Effector memory CD4-positive, alpha-beta T cell (primary cell): ENCODE measurements around the gene CHST11.
"Not testable (repeated sequence)": the region's sequence is repeated elsewhere in the genome, so short reads cannot be mapped to it uniquely, and the experiment has no call there.

Experiments
- DNase-seq, 3 donors: peaks; one replicate each; pipeline ENCODE4 v3.0.0-alpha.2; 2020
- H3K27ac ChIP-seq: 2 replicates; pipeline ENCODE4 v1.7.0; 2013; ENCODE audit warnings: mild to moderate bottlenecking, low read length, moderate library complexity; ENCODE audit not compliant: insufficient read depth, poor library complexity, severe bottlenecking
- H3K27me3 ChIP-seq: replicated peaks from 2 replicates; pipeline ENCODE4 v1.7.0; 2013; ENCODE audit warnings: mild to moderate bottlenecking, low read length; ENCODE audit not compliant: insufficient read depth, control insufficient read depth, poor library complexity, severe bottlenecking
- H3K36me3 ChIP-seq: 2 replicates; pipeline ENCODE4 v1.7.0; 2013; ENCODE audit warnings: mild to moderate bottlenecking, low read length, moderate library complexity; ENCODE audit not compliant: control insufficient read depth, insufficient read depth
- H3K4me1 ChIP-seq: 2 replicates; pipeline ENCODE4 v1.7.0; 2013; ENCODE audit warnings: low read length, mild to moderate bottlenecking; ENCODE audit not compliant: control insufficient read depth, insufficient read depth, poor library complexity, severe bottlenecking
- H3K4me3 ChIP-seq: 2 replicates; pipeline ENCODE4 v1.7.0; 2013; ENCODE audit warnings: low read length, low read depth, mild to moderate bottlenecking; ENCODE audit not compliant: insufficient read depth, poor library complexity, severe bottlenecking
- H3K9me3 ChIP-seq: 2 replicates; pipeline ENCODE4 v1.7.0; 2013; ENCODE audit warnings: mild to moderate bottlenecking, low read length, moderate library complexity; ENCODE audit not compliant: control insufficient read depth

Gene CHST11

DNA sequence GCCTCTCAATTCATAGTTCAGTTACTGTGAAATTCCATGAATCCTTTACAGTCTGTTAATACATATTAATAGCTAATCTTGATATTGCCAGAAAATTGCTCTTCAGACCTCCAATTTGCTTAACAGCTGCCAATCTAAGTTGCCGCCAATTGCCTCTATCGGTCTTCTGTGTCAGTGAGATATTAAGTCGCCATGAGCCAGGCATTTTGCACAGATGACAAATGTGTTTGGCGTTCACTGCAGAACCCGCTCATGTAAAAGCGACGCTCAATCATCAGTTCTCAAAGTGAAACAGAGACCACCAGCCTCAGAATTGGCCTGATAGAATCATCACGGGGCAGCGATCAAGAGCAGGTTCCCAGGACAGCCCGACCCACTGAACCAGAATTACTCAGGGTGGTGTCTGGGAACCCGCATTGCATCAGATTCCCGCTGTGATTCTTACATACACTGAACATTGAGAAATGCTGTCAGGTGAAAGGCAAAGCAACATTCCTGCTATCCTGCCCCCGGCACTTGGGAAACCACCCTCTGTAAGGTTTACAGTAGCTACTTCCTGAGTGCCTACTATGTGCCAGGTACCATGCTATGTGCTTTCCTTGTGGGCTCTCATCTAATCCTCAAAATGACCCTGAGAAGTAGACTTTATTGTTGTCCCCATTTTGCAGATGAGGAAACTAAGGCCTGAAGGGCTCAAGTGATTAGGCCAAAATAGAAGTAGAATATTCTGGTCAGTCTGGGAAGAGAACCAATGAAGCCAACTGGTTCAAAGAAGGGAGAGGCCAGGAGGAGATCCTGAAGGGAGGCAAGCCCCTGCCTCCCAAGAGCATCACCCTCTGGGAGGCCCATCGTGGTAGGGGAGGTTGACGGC, 285.0 kb downstream of the CHST11 start:
- H3K36me3 ChIP-seq: no peaks in the 10 kb centered on the region
- H3K27ac ChIP-seq: no peak overlapping the region
- H3K27me3 ChIP-seq: no peaks in the 10 kb centered on the region
- H3K9me3 ChIP-seq: no peaks in the 10 kb centered on the region
- H3K4me1 ChIP-seq: peaks cover 13% of the 10 kb centered on the region
- H3K4me3 ChIP-seq: no peak overlapping the region
- no peak for DNase-seq

DNA sequence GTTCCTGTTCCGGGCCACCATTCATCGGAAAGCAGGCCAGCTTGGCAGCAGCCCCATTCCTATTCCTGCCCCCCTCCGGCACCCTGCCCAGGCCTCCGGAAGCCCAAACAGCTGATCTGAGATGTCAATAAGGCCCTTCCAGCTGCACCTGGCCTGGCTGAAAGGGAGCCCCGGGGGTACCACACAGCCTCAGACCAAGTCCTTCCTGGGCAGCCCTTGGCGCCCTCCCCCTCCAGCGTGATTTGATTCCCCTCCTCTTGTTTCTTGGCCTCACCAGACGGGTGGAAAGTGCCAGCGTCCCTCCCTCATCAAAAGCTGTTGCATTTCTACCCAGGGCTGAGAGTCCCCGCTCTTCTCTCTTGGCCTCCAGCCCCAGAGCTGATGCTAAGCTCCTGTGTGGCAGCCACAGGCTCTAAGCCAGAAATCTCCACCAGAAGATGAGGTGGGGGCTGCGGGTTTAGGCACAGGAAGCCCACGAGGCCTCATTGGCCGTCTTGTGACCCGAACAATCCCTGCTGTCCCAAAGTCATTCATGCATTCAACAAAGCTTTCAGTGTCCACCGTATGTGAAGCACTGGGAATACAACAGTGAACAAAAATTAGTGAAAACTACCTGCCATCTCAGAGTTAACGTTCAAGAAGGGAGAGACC, 285.9 kb downstream of the CHST11 start:
- peaks cover 21% of the 10 kb centered on the region for H3K4me1 ChIP-seq
- no peaks in the 10 kb centered on the region for H3K27me3 ChIP-seq
- H3K27ac ChIP-seq: no peak overlapping the region
- no peaks in the 10 kb centered on the region for H3K36me3 ChIP-seq
- no peak for DNase-seq
- H3K9me3 ChIP-seq: no peaks in the 10 kb centered on the region
- H3K4me3 ChIP-seq: no peak overlapping the region

DNA sequence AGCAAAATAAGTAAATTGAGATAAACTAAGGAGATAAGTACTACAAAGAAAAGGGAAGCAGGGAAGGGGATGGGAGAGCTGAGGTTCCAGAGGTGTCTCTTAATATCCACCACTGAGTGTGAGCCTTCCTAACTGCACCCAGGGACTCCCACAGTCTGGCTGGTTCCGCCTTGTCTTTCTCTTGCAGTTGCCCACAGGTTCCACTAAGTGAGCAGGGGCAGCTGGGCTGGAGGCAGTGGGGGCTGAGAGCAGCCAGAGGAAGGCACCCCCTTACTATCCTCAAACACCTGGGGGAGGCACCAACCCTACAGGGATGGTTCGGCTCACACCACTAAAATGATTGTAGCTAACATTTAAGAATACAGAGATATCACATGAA, 286.4 kb downstream of the CHST11 start:
- Histone ChIP-seq H3K4me1 (peaks cover 24% of the 10 kb centered on the region), H3K36me3 (no peaks in the 10 kb centered on the region), H3K27me3 (no peaks in the 10 kb centered on the region), H3K9me3 (no peaks in the 10 kb centered on the region), H3K27ac (no peak overlapping the region), H3K4me3 (no peak overlapping the region)
- DNase-seq: no peak

DNA sequence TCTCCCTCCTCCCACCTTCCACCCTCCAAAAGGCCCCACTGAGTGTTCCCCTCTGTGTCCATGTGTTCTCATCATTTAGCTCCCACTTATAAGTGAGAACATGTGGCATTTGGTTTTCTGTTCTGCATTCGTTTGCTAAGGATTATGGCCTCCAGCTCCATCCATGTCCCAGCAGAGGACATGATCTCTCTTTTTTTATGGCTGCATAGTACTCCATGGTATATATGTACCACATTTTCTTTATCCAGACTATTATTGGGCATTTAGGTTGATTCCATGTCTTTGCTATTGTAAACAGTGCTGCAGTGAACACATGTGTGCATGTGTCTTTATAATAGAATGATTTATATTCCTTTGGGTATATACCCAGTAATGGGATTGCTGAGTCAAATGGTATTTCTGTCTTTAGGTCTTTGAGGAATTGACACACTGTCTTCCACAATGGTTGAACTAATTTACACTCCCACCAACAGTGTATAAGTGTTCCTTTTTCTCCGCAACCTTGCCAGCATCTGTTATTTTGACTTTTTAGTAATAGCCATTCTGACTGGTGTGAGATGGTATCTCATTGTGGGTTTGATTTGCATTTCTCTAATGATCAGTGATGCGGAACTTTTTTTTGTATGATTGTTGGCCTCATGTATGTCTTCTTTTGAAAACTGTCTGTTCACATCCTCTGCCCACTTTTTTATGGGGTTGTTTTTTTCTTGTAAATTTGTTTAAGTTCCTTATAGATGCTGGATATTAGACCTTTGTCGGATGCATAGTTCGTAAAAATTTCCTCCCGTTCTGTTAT, 287.2 kb downstream of the CHST11 start:
- not testable (repeated sequence) for H3K27ac ChIP-seq, H3K9me3 ChIP-seq, H3K27me3 ChIP-seq, H3K36me3 ChIP-seq, DNase-seq, H3K4me3 ChIP-seq
- H3K4me1 ChIP-seq: peaks cover 24% of the 10 kb centered on the region

DNA sequence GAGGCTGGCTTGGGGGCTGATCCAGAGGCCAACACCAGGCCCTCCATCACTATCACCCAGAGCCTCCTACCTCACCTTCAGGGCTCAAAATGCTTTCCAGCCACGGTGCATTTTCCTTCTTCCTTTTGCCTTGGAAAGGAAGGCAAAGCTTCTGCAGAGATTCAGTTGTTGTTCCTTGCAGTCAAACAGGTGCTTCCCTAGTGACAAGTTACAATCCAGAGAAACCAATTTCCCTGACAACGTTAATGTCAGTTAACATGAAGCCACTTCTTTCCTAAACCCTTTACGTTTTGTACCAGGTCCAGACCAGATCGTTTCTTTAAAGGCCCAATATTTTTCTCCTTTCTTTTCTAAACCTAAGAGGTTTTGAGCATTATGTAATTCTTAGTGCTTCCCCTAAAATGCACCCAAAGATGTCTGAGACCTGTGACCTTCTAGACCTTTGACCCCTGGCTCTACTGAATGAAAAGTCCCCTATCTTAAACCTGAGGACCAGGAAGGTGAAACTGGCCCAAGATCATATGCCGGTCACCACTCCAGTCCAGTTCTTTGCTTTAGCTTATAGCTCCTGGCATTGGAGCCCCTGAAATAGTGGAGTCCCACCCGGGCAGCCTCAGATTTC, 289.8 kb downstream of the CHST11 start:
- no peak overlapping the region for H3K27ac ChIP-seq

DNA sequence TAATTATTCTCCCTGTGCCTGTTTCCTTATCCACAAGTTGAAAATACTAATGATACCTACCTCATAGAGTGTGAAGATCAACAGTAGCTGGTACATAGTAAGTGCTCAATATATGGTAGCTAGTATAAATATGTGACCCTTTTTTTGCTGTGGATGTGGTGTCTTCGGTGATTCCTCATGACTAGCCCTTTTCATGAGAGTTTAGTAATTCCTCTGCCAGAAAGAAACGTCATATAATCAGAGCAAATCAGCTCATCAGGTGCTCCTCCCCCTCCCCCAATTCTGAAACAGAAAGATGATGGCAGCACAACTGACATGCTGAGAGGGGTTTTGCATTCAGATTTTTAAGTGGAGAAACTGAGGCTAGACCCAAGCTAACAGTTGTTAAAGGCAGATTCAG, 290.6 kb downstream of the CHST11 start:
- Histone ChIP-seq H3K27me3 (no peaks in the 10 kb centered on the region), H3K27ac (no peak overlapping the region), H3K9me3 (no peaks in the 10 kb centered on the region), H3K36me3 (no peaks in the 10 kb centered on the region), H3K4me1 (peaks cover 15% of the 10 kb centered on the region), H3K4me3 (no peak overlapping the region)
- DNase-seq: no peak

More for the DNA sequence above, 289.8 kb downstream of the CHST11 start:
- H3K27me3 ChIP-seq: no peaks in the 10 kb centered on the region
- no peak for DNase-seq
- H3K4me3 ChIP-seq: no peak overlapping the region
- peaks cover 15% of the 10 kb centered on the region for H3K4me1 ChIP-seq
- H3K9me3 ChIP-seq: no peaks in the 10 kb centered on the region
- no peaks in the 10 kb centered on the region for H3K36me3 ChIP-seq

DNA sequence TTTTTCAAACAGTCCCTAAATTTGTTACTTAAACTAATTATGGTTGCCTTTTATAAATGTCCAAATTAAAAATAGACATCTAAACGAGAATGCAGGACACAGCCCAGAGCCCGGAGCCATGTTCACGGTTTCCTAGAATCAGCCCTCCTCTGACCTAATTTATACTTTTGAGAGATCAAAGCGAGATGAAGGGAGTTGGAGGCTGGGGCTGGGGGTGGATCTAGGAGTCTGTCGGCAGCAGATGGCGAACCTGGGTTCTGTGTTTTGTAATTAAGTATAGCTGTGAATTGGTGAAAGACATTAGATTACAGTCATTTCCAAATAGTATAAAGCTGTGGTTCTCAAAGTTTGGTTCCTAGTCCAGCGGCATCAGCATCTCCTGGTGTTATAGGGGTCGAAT, 291.2 kb downstream of the CHST11 start:
- Histone ChIP-seq H3K4me3 (no peak overlapping the region), H3K36me3 (no peaks in the 10 kb centered on the region), H3K9me3 (no peaks in the 10 kb centered on the region), H3K4me1 (peaks cover 15% of the 10 kb centered on the region), H3K27me3 (no peaks in the 10 kb centered on the region), H3K27ac (no peak overlapping the region)
- no peak for DNase-seq

DNA sequence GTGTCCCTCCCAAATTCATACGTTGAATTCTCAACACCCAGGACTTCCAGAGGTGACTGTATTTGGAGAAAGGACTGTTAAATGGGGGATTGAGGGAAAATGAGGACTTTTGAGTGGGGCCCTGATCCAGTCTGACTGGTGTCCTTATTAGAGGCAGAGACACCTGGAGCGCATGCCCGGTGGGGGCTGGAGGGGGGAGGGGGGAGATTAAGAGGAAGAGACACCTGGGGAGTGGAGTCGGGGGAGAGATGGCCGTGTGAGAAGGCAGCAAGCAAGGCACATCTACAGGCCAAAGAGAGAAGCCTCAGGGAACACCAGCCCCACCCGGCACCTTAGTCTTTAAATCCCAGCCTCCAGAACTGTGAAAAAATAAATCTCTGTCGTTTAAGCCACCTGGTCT, 291.6 kb downstream of the CHST11 start:
- no peaks in the 10 kb centered on the region for H3K36me3 ChIP-seq
- no peak for DNase-seq
- H3K27ac ChIP-seq: no peak overlapping the region
- H3K4me3 ChIP-seq: no peak overlapping the region
- H3K4me1 ChIP-seq: peaks cover 15% of the 10 kb centered on the region
- no peaks in the 10 kb centered on the region for H3K27me3 ChIP-seq
- H3K9me3 ChIP-seq: no peaks in the 10 kb centered on the region

DNA sequence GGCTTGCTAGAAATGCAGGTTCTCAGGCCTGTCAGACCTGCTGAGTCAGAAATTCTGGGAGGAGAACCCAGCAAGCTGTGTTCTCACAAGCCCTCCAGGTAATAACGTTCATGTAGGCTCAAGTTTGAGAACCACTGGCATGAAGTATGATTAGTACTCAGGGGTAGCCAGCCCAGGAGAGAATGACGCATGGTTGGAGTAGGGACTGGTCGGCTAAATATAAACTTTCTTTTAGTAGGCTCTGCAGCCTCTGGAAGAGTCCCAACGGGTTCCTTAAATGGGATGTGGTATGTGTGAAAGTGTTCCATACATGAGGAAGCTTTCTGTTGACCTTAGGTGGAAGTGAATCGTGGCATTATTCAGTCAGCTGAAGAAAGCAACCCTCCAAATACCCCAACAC, 292.0 kb downstream of the CHST11 start:
- no peaks in the 10 kb centered on the region for H3K27me3 ChIP-seq
- no peak overlapping the region for H3K4me3 ChIP-seq
- no peaks in the 10 kb centered on the region for H3K9me3 ChIP-seq
- H3K36me3 ChIP-seq: no peaks in the 10 kb centered on the region
- H3K27ac ChIP-seq: no peak overlapping the region
- H3K4me1 ChIP-seq: peaks cover 15% of the 10 kb centered on the region
- no peak for DNase-seq
